SJCRH30 (cell line): ENCODE data around the gene NR2C2. TPM values are rescaled to one million over a fixed set of nuclear protein-coding genes. Genes with fewer than 3 reads are reported as not detected.
A peak's percentile ranks its signal among the peaks of the same experiment; 100 is the strongest.
"Not testable (repeated sequence)": the region's sequence is repeated elsewhere in the genome, so short reads cannot be mapped to it uniquely, and the experiment has no call there.

Source experiments
- DNase-seq, 2 experiments: peaks; one replicate each; pipeline ENCODE4 v3.0.0-alpha.2; 2015 to 2020
- H3K27ac ChIP-seq: fragments of 250-450 bp; sonication (Bioruptor Pico); 2 replicates; pipeline ENCODE4 v1.5.1; 2020; ENCODE audit warnings: mild to moderate bottlenecking, moderate library complexity
- H3K27me3 ChIP-seq: fragments of 250-450 bp; sonication (Bioruptor Pico); 2 replicates; pipeline ENCODE4 v1.5.1; 2020; ENCODE audit warnings: mild to moderate bottlenecking, moderate library complexity
- H3K36me3 ChIP-seq: fragments of 250-450 bp; sonication (Bioruptor Pico); 2 replicates; pipeline ENCODE4 v1.5.1; 2020; ENCODE audit warnings: mild to moderate bottlenecking, moderate library complexity
- H3K4me1 ChIP-seq: fragments of 250-450 bp; sonication (Bioruptor Pico); 2 replicates; pipeline ENCODE4 v1.5.1; 2020; ENCODE audit warnings: mild to moderate bottlenecking, moderate library complexity
- H3K4me3 ChIP-seq: fragments of 250-450 bp; sonication (Bioruptor Pico); 2 replicates; pipeline ENCODE4 v1.5.1; 2020; ENCODE audit warnings: mild to moderate bottlenecking, moderate library complexity
- H3K9me3 ChIP-seq: fragments of 250-450 bp; sonication (Bioruptor Pico); replicated peaks from 2 replicates; pipeline ENCODE4 v1.5.1; 2020; ENCODE audit warnings: mild to moderate bottlenecking, moderate library complexity
- total RNA-seq: library from RNA; depleted of rRNA; stranded (reverse); fragments of >200 nt; shearing (Covaris generic); gene quantifications from 2 replicates; pipeline ENCODE4 v1.2.3, GENCODE V29; 2014

Gene NR2C2
- total RNA-seq, 1 experiment from 2014 or later, result 27.2 TPM

DNA sequence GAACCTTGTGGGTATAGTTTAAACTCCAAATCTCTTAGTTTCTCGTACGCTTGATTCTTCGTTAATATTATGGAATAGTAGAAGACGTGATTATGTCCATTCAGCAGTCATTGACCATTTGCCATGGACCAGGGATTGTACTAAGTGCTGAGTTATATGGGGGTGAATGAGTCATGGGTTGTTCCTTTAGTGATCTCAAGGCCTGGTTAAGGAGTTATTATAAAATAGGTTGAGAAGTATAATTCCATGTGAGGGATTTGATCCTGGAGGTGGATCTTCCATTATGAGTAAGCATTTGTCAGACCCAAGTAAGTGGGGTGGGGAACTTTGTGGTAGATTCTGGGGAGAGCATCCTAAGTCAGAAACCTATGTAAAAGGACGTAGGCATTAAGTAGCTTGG is 15.4 kb downstream of the NR2C2 start:
- H3K27ac ChIP-seq, result no peak overlapping the region
- no peaks in the 10 kb centered on the region for H3K9me3 ChIP-seq
- no peaks in the 10 kb centered on the region for H3K27me3 ChIP-seq
- H3K4me3 ChIP-seq, result no peak overlapping the region
- DNase-seq, result no peak
- no peaks in the 10 kb centered on the region for H3K4me1 ChIP-seq
- H3K36me3 ChIP-seq, result peaks cover 22% of the 10 kb centered on the region

GRCh38 chr3:14967285-14967684 is 19.9 kb downstream of the NR2C2 start:
- no peaks in the 10 kb centered on the region for H3K27me3 ChIP-seq
- no peaks in the 10 kb centered on the region for H3K4me1 ChIP-seq
- no peaks in the 10 kb centered on the region for H3K9me3 ChIP-seq
- DNase-seq, result no peak
- no peak overlapping the region for H3K4me3 ChIP-seq
- H3K27ac ChIP-seq, result no peak overlapping the region
- peaks cover 20% of the 10 kb centered on the region for H3K36me3 ChIP-seq

- no peaks in the 10 kb centered on the region for H3K9me3 ChIP-seq
- DNase-seq, result no peak
- H3K4me3 ChIP-seq, result no peak overlapping the region
- no peak overlapping the region for H3K27ac ChIP-seq
- no peaks in the 10 kb centered on the region for H3K27me3 ChIP-seq
- H3K36me3 ChIP-seq, result peaks cover 34% of the 10 kb centered on the region
- no peaks in the 10 kb centered on the region for H3K4me1 ChIP-seq
These were observed 22.3 kb downstream of the NR2C2 start for GRCh38 chr3:14969671-14970070.

GRCh38 chr3:14976317-14976716 is 28.9 kb downstream of the NR2C2 start:
- Histone ChIP-seq H3K27ac (peak overlapping the region; percentile 20; the same call in 1 of the 2 replicates), H3K27me3 (no peaks in the 10 kb centered on the region), H3K9me3 (no peaks in the 10 kb centered on the region), H3K4me1 (peaks cover 10% of the 10 kb centered on the region; the same call in 1 of the 2 replicates), H3K36me3 (peaks cover 34% of the 10 kb centered on the region), H3K4me3 (no peak overlapping the region)
- peak in 1 of 2 experiments; percentile 40 for DNase-seq

GRCh38 chr3:14980689-14981088 is 33.3 kb downstream of the NR2C2 start:
- Histone ChIP-seq H3K36me3 (peaks cover 16% of the 10 kb centered on the region), H3K9me3 (peaks cover 4% of the 10 kb centered on the region; the same call in 1 of the 2 replicates), H3K27ac (no peak overlapping the region), H3K27me3 (no peaks in the 10 kb centered on the region), H3K4me3 (no peak overlapping the region), H3K4me1 (peaks cover 10% of the 10 kb centered on the region; the same call in 1 of the 2 replicates)
- no peak for DNase-seq

- Histone ChIP-seq H3K27ac (no peak overlapping the region), H3K36me3 (peaks cover 11% of the 10 kb centered on the region), H3K27me3 (no peaks in the 10 kb centered on the region), H3K4me1 (no peaks in the 10 kb centered on the region), H3K4me3 (no peak overlapping the region), H3K9me3 (peaks cover 4% of the 10 kb centered on the region; the same call in 1 of the 2 replicates)
- no peak for DNase-seq
These were observed 37.3 kb downstream of the NR2C2 start for GRCh38 chr3:14984581-14985113.

GRCh38 chr3:14988988-14989394 is 41.6 kb downstream of the NR2C2 start:
- Histone ChIP-seq H3K9me3 (peaks cover 4% of the 10 kb centered on the region; the same call in 1 of the 2 replicates), H3K36me3 (no peaks in the 10 kb centered on the region), H3K4me1 (peaks cover 3% of the 10 kb centered on the region), H3K27ac (no peak overlapping the region), H3K4me3 (no peak overlapping the region), H3K27me3 (no peaks in the 10 kb centered on the region)
- DNase-seq, result peak in 1 of 2 experiments; percentile 15

- no peaks in the 10 kb centered on the region for H3K36me3 ChIP-seq
- H3K9me3 ChIP-seq, result no peaks in the 10 kb centered on the region
- H3K4me1 ChIP-seq, result peaks cover 3% of the 10 kb centered on the region
- H3K4me3 ChIP-seq, result no peak overlapping the region
- H3K27me3 ChIP-seq, result no peaks in the 10 kb centered on the region
- H3K27ac ChIP-seq, result no peak overlapping the region
- DNase-seq, result peak; percentile 13 to 21
These were observed 42.8 kb downstream of the NR2C2 start for GRCh38 chr3:14989943-14990779.

DNA sequence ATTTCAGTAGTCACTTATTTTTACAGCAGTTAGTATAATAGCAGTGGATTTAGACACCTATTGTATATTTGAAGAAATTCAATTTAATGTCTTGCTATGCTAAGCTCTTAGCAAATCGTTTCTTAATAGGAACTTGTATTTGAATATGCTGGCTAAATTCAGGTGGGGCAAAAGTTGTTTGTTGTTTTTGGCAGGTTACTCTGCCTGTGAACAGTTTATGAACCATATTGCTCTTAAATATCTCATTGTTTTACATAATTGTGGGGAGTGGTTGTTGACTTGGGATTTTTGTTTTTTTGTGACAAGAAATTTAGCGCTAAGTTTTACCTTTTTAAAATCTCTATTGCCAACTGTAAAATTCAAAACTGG is 43.4 kb downstream of the NR2C2 start:
- H3K27ac ChIP-seq, result no peak overlapping the region
- no peaks in the 10 kb centered on the region for H3K36me3 ChIP-seq
- no peaks in the 10 kb centered on the region for H3K27me3 ChIP-seq
- no peak overlapping the region for H3K4me3 ChIP-seq
- H3K9me3 ChIP-seq, result no peaks in the 10 kb centered on the region
- H3K4me1 ChIP-seq, result peaks cover 3% of the 10 kb centered on the region
- DNase-seq, result no peak

GRCh38 chr3:14991151-14991742 is 43.9 kb downstream of the NR2C2 start:
- Histone ChIP-seq H3K27ac (no peak overlapping the region), H3K4me1 (peaks cover 3% of the 10 kb centered on the region), H3K4me3 (no peak overlapping the region), H3K27me3 (no peaks in the 10 kb centered on the region), H3K9me3 (no peaks in the 10 kb centered on the region), H3K36me3 (no peaks in the 10 kb centered on the region; the same call in 1 of the 2 replicates)
- no peak for DNase-seq

DNA sequence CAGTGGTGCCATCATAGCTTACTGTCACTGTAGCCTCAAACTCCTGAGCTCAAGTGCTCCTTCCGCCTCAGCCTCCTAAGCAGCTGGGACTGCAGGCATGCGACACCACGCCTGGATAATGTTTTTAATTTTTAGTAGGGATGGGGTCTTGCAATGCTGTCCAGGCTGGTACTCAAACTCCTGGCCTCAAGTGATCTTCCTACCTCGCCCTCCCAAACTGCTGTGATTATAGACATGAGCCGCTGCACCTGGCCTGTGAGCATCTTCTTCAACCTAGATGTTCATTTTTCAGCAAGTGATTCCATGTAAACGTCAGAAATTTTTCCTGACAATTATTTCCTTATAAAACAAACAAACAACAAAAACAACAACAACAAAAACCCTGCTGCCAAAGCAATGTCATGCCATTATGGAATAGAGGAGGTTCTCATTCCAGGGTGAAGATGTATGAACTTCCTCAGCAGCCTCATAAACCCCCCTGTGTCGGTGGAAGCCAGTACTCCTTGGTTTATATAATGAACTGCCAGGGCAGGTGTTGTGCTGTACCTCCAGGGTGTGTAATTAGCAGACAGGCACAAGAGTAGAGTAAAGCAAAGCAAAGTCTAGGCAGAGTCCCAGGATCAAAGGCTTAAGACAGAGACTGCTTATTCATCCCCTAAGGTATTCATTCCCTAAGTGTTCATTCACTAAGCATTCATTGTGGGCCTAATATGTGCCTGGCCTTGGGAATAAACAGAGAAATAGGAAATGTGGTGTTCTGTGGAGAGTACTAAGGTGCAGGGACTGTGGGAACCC is 44.6 kb downstream of the NR2C2 start:
- Histone ChIP-seq H3K9me3 (no peaks in the 10 kb centered on the region), H3K36me3 (no peaks in the 10 kb centered on the region; the same call in 1 of the 2 replicates), H3K4me1 (peaks cover 3% of the 10 kb centered on the region), H3K27ac (no peak overlapping the region), H3K4me3 (no peak overlapping the region), H3K27me3 (no peaks in the 10 kb centered on the region)
- DNase-seq, result no peak

GRCh38 chr3:14997941-14998340 is 50.6 kb downstream of the NR2C2 start:
- no peak for DNase-seq
- Histone ChIP-seq H3K27me3 (no peaks in the 10 kb centered on the region), H3K36me3 (peaks cover 3% of the 10 kb centered on the region), H3K4me3 (no peak overlapping the region), H3K9me3 (no peaks in the 10 kb centered on the region; the same call in 1 of the 2 replicates), H3K4me1 (no peaks in the 10 kb centered on the region), H3K27ac (no peak overlapping the region)

DNA sequence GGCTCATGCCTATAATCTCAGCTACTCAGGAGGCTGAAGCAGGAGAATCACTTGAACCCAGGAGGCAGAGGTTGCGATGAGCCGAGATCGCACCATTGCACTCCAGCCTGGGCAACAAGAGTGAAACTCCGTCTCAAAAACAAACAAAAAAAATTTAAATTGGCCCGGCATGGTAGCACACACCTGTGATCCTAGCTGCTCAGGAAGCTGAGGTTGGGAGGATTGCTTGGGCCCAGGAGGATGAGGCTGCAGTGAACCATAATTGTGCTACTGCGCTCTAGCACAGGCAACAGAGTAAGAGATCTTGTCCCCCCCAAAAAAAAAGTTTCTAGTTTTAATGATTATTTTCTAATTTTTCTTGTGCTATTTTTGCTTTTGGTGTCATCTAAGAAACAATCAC is 51.8 kb downstream of the NR2C2 start:
- not testable (repeated sequence) for H3K9me3 ChIP-seq, H3K27ac ChIP-seq, H3K4me3 ChIP-seq, H3K27me3 ChIP-seq, H3K4me1 ChIP-seq, DNase-seq, H3K36me3 ChIP-seq

DNA sequence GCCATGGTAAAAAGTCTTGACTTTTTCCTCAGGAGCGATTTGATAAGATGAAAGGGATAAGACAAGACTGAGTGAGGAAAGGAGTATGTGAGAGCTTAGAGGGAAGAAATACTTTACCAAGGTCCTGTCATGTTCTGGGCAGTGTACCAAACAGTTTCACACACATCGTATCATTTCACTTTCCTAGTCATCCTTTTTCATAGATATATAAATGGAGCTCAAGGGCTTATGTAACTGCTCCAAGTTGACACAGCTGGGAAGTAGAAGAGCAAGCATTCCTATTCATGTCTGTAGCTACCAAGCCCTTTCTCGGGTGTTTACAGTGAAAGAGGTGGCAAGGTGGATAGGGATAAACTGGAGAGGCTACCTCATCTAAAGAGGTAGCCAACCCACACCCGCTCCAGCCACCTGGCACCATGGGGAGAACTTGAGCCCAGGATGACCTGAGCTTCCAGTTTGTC is 60.3 kb downstream of the NR2C2 start:
- no peak for DNase-seq
- H3K27ac ChIP-seq, result no peak overlapping the region
- H3K9me3 ChIP-seq, result no peaks in the 10 kb centered on the region
- H3K27me3 ChIP-seq, result no peaks in the 10 kb centered on the region
- H3K36me3 ChIP-seq, result peaks cover 9% of the 10 kb centered on the region; the same call in 1 of the 2 replicates
- no peak overlapping the region for H3K4me3 ChIP-seq
- H3K4me1 ChIP-seq, result no peaks in the 10 kb centered on the region
